Measurements from ENCODE around the gene YTHDF1.

YTHDF1 gene

GRCh38 chr20:63185215-63185796 lies 30.6 kb downstream of the YTHDF1 start:
- DNase-seq (ENCODE audit: low spot score): no peak

DNA sequence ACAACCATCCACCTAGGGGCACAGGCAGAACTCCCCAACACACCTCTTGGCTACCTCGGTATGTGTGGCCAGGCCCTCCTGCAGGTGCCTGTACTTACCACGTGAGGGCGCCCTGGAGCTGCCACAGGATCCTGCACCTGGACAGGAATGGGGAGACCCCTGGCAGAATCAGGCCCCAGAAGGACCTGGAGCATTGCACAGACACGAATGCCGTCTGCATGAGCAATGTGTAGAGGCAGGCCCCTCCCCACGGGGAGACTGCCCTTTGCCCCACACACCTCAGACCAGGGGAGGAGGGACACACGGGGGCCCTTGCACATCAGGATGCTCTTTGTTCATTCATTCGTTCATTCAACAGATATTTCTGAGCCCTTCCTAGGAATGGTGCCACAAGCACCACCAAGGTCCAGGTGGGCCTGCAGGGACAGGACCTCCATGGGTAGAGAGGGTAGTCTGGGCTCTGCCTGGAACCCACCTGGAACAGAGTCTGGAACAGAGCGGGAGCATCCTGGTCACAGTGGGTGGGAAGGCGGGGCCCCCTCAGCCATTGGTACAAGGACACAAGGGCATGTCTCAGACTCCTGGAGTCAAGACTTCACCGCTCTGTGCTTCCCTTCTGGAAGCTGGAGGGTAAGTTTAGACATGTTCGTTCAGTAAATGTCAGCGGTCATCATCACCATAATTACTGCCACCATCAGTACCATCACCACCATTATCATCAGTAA lies 32.3 kb downstream of the YTHDF1 start:
- peak; percentile 57 for DNase-seq (ENCODE audit: low spot score)

DNA sequence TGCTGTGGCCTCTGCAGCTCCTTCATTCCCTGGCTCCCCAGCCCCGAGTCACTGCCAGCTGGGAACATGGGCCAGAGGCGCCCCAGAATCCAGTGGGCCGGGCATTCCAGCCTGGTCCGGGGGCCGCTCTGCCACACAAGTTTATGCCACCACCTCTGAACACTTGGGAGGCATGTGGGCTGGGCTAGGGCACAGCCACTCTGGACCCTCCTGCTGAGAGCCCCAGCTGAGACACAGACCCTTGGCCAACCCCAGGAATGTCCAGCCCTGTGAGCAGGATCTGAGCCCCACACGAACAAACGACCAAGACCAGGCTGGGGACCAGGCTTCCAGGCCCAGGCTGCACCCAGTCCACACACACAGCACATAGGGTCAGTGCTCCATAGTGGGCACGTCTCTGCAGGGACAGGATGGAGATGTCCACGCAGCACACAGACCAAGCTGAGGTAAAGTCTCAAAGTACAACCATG lies 33.0 kb downstream of the YTHDF1 start:
- DNase-seq (ENCODE audit: low spot score): no peak

DNA sequence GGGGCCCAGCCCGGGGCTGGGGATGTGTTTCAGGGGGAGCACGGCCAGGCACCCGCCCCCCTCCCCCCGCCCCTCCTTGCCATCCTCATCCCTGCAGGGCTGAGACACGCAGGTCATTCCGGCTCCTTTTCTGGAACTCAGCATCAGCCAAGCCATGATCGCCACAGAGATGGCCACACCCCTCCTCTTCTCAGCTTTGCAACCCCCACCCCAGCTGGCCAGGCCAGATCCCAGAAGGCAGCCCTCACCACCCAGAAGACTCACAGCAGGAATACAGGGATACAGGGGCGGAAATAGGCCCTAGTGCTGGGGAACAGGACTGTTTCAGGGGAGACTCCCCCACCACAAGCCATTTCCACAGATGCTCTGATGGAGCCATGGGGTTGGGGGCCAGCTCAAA lies 33.5 kb downstream of the YTHDF1 start:
- no peak for DNase-seq (ENCODE audit: low spot score)

DNA sequence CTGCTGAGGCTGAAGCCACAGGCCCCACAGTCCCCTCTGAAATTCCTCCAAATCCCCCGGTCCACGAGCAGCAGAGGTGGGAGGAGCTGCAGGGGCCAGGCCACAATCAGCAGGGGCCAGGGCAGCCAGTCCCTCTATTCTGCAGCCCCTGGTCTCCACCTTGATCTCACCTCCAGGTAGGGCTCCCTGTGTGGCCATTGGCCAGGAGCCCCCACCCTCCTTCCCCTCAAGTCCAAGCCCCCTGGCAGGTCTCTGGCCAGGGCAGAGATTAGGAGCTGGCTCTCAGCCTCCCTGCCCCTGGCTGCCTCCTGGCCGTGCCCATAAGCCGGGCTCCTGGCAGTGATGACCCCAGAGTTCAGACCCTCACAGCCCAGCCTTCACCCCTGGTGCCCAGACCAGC lies 34.7 kb downstream of the YTHDF1 start:
- DNase-seq (ENCODE audit: low spot score): no peak

DNA sequence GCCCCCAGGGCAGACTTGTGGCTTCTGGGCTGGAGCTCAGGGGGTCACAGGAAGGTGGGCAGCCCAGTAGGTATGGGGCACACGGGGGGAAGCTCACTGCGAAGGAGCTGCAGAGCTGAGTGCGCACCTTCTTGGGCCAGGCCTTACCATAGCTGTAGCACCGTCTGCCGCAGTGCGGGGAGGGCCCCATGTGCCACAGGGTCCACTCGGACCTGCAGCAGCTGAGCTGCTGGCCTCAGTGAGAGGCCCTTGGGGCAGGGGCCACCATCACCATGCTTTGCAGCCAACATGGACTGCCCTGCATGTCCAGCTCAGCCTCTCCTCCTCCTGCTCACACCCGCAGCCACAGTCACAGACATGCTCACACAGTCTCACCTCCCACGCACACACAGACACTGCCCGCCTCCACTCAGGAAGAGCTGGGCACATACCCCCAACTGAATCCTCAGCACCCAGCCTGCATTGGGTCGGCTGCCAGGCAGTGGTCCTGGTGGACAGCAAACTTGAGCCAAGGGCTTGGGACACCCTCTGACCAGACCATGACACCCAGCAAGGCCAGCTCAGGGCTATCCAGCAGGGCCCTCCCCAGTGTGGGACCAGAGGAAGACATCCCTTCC lies 35.3 kb downstream of the YTHDF1 start:
- DNase-seq (ENCODE audit: low spot score): no peak

GRCh38 chr20:63179687-63180568 lies 36.0 kb downstream of the YTHDF1 start:
- DNase-seq (ENCODE audit: low spot score): no peak

GRCh38 chr20:63178889-63179686 lies 36.8 kb downstream of the YTHDF1 start:
- DNase-seq (ENCODE audit: low spot score): peak; percentile 51

DNA sequence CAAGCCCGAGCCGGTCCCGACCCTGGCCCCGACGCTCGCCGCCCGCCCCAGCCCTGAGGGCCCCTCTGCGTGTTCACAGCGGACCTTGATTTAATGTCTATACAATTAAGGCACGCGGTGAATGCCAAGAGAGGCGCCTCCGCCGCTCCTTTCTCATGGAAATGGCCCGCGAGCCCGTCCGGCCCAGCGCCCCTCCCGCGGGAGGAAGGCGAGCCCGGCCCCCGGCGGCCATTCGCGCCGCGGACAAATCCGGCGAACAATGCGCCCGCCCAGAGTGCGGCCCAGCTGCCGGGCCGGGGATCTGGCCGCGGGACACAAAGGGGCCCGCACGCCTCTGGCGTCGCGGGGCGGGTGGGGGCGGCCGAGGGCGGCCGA lies 37.5 kb downstream of the YTHDF1 start:
- DNase-seq (ENCODE audit: low spot score): no peak

- DNase-seq (ENCODE audit: low spot score): no peak
Observed at GRCh38 chr20:63177785-63178445, 38.0 kb downstream of the YTHDF1 start.

DNA sequence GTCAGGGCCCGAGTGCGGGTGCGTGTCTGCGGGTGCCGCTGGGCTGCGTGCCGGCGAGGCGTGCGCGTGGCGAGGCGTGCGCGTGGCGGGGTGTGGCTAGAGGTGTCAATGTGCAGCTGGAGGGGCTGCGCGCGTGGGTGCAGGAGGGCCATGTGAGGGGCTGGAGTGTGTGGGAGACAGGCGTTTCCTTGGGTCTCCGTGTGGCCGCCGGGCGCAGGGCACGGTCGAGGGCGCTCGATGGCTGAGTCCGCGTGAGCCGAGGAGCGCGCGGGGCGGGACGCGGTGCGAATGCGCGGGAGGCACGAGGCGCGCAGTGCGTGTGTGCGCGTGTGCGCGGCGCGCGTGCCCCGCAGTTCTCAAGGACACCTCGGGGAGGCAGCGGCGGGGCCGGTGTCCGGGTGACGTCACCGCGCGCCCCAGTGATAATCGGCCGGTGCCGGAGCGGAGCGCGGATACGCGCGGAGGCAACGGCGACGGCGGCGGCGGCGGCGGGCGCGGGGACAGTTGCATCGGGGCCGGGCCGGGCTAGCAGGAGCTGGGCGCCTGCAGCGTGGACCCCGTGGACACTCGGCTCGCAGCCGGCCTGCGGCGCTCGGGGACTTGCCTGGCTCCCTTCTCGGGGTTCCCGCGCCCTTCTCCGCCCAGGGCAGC lies 38.7 kb downstream of the YTHDF1 start:
- DNase-seq (ENCODE audit: low spot score): no peak

DNA sequence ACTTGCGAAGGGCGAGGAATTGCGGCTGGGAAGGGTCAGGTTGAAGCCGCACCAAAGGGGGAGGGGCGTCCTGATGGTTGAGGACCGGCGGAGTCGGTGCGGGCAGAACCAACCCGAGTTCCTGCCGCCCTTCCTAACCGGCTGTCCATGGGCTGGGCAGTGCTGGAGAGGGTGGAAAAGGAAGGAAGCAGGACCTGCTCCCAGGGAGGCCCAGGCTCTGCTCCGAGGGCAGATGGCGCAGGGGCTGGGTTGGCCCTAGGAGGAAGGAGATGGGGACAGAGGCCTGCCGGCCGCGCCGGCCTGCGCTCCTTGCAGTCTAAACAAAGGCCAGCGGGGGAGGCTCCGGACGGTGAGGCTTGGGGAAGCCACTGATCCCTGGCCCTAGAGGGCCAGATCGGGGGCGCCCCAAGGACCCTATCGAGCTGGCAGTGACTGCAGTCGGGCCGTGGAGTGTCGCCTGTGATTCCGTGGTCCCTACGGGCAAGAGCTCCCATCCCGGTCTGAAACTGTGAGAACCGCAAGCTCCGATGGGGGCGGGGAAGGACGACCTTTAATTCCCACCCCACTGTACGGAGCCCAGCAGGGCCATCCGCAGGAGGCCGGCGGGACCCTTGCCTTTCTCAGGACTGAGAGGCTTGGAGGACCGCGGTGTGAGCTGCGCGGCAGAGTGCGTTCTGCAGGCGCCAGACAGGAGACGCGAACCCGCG lies 39.4 kb downstream of the YTHDF1 start:
- DNase-seq (ENCODE audit: low spot score): no peak

DNA sequence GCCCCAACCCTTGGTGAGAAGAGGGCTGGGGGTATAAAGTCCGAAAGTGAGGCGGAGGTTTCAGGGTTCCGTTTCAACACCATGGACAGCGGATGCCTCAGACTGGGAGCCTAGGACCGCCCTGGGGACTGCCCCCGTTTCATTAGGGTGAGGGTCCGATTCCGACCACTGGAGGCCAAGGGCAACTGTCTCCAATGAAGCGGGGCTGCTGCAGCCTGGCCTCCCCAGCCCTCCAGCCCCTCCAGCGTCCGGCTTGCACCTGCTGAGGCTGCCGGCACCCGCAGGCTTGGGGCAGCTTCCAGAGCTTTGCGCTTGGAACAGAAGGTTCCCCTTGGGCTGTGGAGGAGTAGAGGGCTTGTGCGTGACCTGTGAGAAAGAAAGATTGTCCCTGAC lies 39.9 kb downstream of the YTHDF1 start:
- DNase-seq (ENCODE audit: low spot score): no peak

- DNase-seq (ENCODE audit: low spot score): no peak
Observed at GRCh38 chr20:63175038-63175895, 40.7 kb downstream of the YTHDF1 start.

- no peak for DNase-seq (ENCODE audit: low spot score)
Observed at GRCh38 chr20:63174309-63175037, 41.5 kb downstream of the YTHDF1 start.

- no peak for DNase-seq (ENCODE audit: low spot score)
Observed at GRCh38 chr20:63173552-63174191, 42.3 kb downstream of the YTHDF1 start.

GRCh38 chr20:63172726-63173125 lies 43.2 kb downstream of the YTHDF1 start:
- DNase-seq (ENCODE audit: low spot score): no peak

GRCh38 chr20:63171991-63172390 lies 43.9 kb downstream of the YTHDF1 start:
- DNase-seq (ENCODE audit: low spot score): no peak
